PFSK-1 (cell line): ENCODE measurements around the gene ACTN2.

ENCODE experiments used
- FOXP2 ChIP-seq: optimal IDR thresholded peaks from 2 replicates; pipeline ENCODE3; 2011; ENCODE audit warnings: borderline replicate concordance, control low read depth, inconsistent platforms; ENCODE audit not compliant: insufficient read depth; ENCODE audit errors: extremely low read length, extremely low read depth
- POLR2AphosphoS5 ChIP-seq: IDR thresholded peaks from 2 replicates; pipeline ENCODE4 v1.6.1; 2012; ENCODE audit warnings: low read depth, mild to moderate bottlenecking, control low read depth, low read length, moderate library complexity
- REST ChIP-seq, 2 experiments: IDR thresholded peaks; 2 replicates each; pipeline versions ENCODE4 v1.6.1 to v1.8.0; 2011 to 2012; ENCODE audit warnings: low read depth in 2 of 2, low read length in 2 of 2, control low read depth in 1 of 2, inconsistent platforms in 1 of 2, mild to moderate bottlenecking in 1 of 2, moderate library complexity in 1 of 2; ENCODE audit not compliant: insufficient read depth in 1 of 2
- SIN3A ChIP-seq: IDR thresholded peaks from 2 replicates; pipeline ENCODE4 v1.6.1; 2012; ENCODE audit warnings: mild to moderate bottlenecking, low read length, moderate library complexity, borderline replicate concordance; ENCODE audit not compliant: insufficient read depth
- TAF1 ChIP-seq: IDR thresholded peaks from 2 replicates; pipeline ENCODE4 v1.6.1; 2012; ENCODE audit warnings: low read length, control low read depth, borderline replicate concordance; ENCODE audit not compliant: insufficient read depth

Gene ACTN2

GRCh38 chr1:236767276-236767675, 81.0 kb downstream of the ACTN2 start:
- TF ChIP-seq TAF1, result no peak
- no peak for TF ChIP-seq POLR2AphosphoS5
- TF ChIP-seq REST (IDR thresholded peaks at IDR 0.05; ENCODE audit: insufficient read depth in 1 of 2, low read depth in 2 of 2, low read length in 2 of 2), result no peak
- TF ChIP-seq SIN3A, result no peak
- no peak for TF ChIP-seq FOXP2

- TF ChIP-seq SIN3A (no peak), FOXP2 (no peak), TAF1 (no peak), REST (IDR thresholded peaks at IDR 0.05; ENCODE audit: insufficient read depth in 1 of 2, low read depth in 2 of 2, low read length in 2 of 2) (no peak), POLR2AphosphoS5 (no peak)
Measured at GRCh38 chr1:236768601-236769000, 82.3 kb downstream of the ACTN2 start.

- TF ChIP-seq REST (IDR thresholded peaks at IDR 0.05; ENCODE audit: insufficient read depth in 1 of 2, low read depth in 2 of 2, low read length in 2 of 2) (no peak), SIN3A (no peak), TAF1 (no peak), FOXP2 (no peak), POLR2AphosphoS5 (no peak)
Measured at GRCh38 chr1:236773919-236774318, 87.6 kb downstream of the ACTN2 start.

- TF ChIP-seq FOXP2 (no peak), REST (IDR thresholded peaks at IDR 0.05; ENCODE audit: insufficient read depth in 1 of 2, low read depth in 2 of 2, low read length in 2 of 2) (no peak), SIN3A (no peak), TAF1 (no peak), POLR2AphosphoS5 (no peak)
Measured at GRCh38 chr1:236774926-236775325, 88.6 kb downstream of the ACTN2 start.

GRCh38 chr1:236779312-236779711, 93.0 kb downstream of the ACTN2 start:
- TF ChIP-seq FOXP2, result no peak
- no peak for TF ChIP-seq TAF1
- TF ChIP-seq REST (IDR thresholded peaks at IDR 0.05; ENCODE audit: insufficient read depth in 1 of 2, low read depth in 2 of 2, low read length in 2 of 2), result no peak
- TF ChIP-seq POLR2AphosphoS5, result no peak
- TF ChIP-seq SIN3A, result no peak
